Activated CD4-positive, alpha-beta memory T cell treated with anti-CD3 and anti-CD28 coated beads for 36 hours (primary cell): ENCODE results near the gene HMCN2. TPM values are rescaled to one million over a fixed set of nuclear protein-coding genes. Genes with fewer than 3 reads are reported as not detected.

Experiments
- CTCF ChIA-PET: fragments of 350-600 bp; sonication (Branson Sonifier 250); formaldehyde crosslinking; loops from one replicate; lab custom pipeline; 2021; ENCODE audit warnings: antibody characterized with exemption, inconsistent platforms; lab: Charles Lee
- POLR2A ChIA-PET: fragments of 350-600 bp; sonication (Branson Sonifier 250); formaldehyde crosslinking; loops from one replicate; lab custom pipeline; 2021; ENCODE audit warnings: antibody characterized with exemption; lab: Charles Lee
- DNase-seq: peaks from one replicate; pipeline ENCODE4 v3.0.0-alpha.2; 2020
- H3K27ac Mint-ChIP-seq: one replicate; pipeline ENCODE4 v1.8.0; 2021; ENCODE audit warnings: mixed read lengths
- H3K27me3 Mint-ChIP-seq: one replicate; pipeline ENCODE4 v1.8.0; 2021; ENCODE audit warnings: mixed read lengths
- H3K36me3 Mint-ChIP-seq: one replicate; pipeline ENCODE4 v1.8.0; 2021; ENCODE audit warnings: mixed read lengths
- H3K4me1 Mint-ChIP-seq: one replicate; pipeline ENCODE4 v1.8.0; 2021; ENCODE audit warnings: low read depth, mixed read lengths
- H3K4me3 Mint-ChIP-seq: one replicate; pipeline ENCODE4 v1.8.0; 2021; ENCODE audit warnings: mild to moderate bottlenecking, mixed read lengths
- H3K9me3 Mint-ChIP-seq: one replicate; pipeline ENCODE4 v1.8.0; 2021; ENCODE audit warnings: mixed read lengths
- intact Hi-C: fragments of 100-400 bp; cut with micrococcal nuclease; formaldehyde crosslinking; loops from one replicate; pipeline ENCODE4 v1.15.1; 2023
- total RNA-seq, 2 experiments: library from RNA; stranded (reverse); gene quantifications; one replicate each; pipeline ENCODE4 v1.2.3, GENCODE V29; 2021

The HMCN2 gene
- total RNA-seq, 2 experiments from 2014 or later, result not detected

DNA sequence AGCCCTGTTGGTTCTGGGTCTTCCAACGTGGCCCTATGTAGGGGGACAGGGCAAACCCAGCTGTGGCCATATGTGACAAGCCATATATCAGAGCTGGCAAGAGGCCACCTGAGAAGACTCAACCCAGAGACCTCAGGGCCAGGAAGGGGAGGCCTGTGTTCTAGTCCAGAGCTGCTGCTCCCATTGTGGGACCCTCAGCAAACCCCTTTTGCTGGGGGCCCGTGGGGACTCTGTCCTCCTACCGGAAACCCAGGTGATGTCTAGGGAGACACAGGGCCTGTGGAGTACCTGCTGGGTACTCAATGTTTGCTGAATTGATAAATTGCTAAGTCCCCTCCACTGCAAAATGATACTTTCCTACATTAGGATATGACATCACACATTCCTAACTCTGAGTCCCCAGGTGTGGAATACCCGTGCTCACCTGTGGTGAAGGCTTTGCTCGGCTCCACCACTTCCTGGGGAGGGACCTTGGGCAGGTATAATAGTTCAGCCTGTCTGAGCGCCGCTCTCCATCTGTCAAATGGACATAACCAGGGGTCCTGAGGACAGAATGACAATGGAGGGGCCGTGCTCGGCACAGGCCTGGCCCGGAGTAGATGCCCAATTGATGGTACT is 140.8 kb downstream of the HMCN2 start:
- Mint-ChIP-seq H3K4me3 (no peak overlapping the region), H3K9me3 (no peaks in the 10 kb centered on the region), H3K27ac (no peak overlapping the region), H3K27me3 (no peaks in the 10 kb centered on the region), H3K36me3 (no peaks in the 10 kb centered on the region), H3K4me1 (no peaks in the 10 kb centered on the region)
- intact Hi-C loops, result no loop called here
- CTCF ChIA-PET, result no interaction called here
- DNase-seq, result no peak
- POLR2A ChIA-PET, result no interaction called here

DNA sequence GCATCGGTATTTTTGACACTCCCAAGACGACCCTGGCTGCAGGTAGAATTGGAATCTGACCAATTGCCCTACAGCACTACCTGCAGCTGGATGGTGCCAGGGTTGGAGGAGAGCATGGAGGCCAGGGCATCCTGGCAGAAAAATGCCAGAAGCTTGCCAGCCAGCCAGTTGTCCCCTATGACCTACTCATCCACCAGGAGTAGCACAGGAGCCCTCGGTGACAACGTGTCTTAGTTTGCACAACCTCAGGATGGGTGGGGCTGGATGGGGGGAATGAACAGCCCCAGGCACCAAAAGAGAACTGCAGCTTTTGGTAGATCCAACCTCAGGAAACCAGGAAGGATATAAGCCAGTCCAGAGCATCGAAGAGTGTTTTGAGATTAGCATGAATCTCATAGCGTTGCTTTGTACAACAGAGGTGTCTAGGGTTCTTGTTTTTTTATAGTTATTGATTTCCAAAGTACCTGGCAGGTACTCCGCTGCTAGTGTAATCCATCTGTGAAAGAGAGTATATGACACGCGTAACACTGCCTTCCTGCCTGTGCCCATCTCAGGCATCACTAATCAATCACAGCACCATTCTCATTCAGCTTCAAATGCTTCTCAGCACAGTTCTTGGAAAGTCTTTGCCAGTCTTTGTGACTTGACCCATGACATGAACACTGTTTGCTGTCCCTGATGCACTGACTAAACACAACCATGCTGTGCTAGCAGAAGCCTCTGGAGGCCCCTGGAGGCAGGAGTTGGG is 142.5 kb downstream of the HMCN2 start:
- CTCF ChIA-PET, result no interaction called here
- no peak overlapping the region for H3K27ac Mint-ChIP-seq
- intact Hi-C loops, result no loop called here

DNA sequence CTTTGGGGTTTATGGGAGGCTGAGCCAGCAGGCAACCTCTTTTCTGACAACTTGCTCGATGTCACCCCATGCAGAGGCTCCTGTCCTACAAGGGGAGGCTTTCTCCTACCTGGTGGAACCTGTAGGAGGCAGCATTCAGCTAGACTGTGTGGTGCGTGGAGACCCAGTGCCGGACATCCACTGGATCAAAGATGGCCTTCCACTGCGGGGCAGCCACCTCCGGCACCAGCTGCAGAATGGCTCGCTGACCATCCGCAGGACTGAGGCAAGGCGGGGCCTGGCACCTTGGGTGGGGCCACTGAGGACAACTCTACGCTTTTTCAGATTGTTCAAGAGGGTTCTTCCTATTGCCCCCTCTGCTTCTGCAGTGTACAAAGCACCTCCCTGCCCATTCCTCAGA is 143.1 kb downstream of the HMCN2 start:
- ChIA-PET POLR2A (no interaction called here), CTCF (no interaction called here)
- H3K4me3 Mint-ChIP-seq, result no peak overlapping the region
- no peaks in the 10 kb centered on the region for H3K36me3 Mint-ChIP-seq
- no peaks in the 10 kb centered on the region for H3K9me3 Mint-ChIP-seq
- H3K27me3 Mint-ChIP-seq, result peaks cover 2% of the 10 kb centered on the region
- no peak overlapping the region for H3K27ac Mint-ChIP-seq
- no peaks in the 10 kb centered on the region for H3K4me1 Mint-ChIP-seq
- DNase-seq, result no peak
- intact Hi-C loops, result no loop called here

More for the DNA sequence above, 142.5 kb downstream of the HMCN2 start:
- H3K9me3 Mint-ChIP-seq, result no peaks in the 10 kb centered on the region
- POLR2A ChIA-PET, result interaction anchor here (0.6 kb wide), 1 partner anchor 138 kb away, joined by 3 read pairs; no protein-coding TSS in a partner anchor
- no peaks in the 10 kb centered on the region for H3K4me1 Mint-ChIP-seq
- H3K27me3 Mint-ChIP-seq, result no peaks in the 10 kb centered on the region
- H3K4me3 Mint-ChIP-seq, result no peak overlapping the region
- no peak for DNase-seq
- H3K36me3 Mint-ChIP-seq, result no peaks in the 10 kb centered on the region

DNA sequence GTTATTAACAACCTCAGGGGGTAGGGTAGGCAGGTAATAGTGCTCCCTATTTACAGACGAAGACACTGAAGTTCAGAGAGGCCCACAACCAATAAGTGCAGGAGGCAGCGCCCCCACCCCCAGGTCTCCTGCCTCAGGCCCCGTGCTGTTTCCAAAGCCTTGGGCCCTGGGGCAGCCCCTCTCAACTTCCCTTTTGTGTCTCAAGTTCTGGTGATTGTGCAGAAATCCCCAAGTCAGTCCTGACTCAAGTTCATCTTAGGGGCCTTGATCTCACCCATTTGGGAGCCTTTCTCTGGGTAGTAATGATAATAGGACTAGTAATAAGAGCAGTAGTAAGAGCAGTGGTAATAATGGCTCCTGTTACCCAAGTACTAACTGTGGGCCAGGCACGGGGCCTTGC is 143.7 kb downstream of the HMCN2 start:
- CTCF ChIA-PET, result no interaction called here
- Mint-ChIP-seq H3K4me3 (no peak overlapping the region), H3K9me3 (no peaks in the 10 kb centered on the region), H3K27ac (no peak overlapping the region), H3K27me3 (peaks cover 2% of the 10 kb centered on the region), H3K36me3 (no peaks in the 10 kb centered on the region), H3K4me1 (no peaks in the 10 kb centered on the region)
- intact Hi-C loops, result no loop called here
- POLR2A ChIA-PET, result no interaction called here
- no peak for DNase-seq

DNA sequence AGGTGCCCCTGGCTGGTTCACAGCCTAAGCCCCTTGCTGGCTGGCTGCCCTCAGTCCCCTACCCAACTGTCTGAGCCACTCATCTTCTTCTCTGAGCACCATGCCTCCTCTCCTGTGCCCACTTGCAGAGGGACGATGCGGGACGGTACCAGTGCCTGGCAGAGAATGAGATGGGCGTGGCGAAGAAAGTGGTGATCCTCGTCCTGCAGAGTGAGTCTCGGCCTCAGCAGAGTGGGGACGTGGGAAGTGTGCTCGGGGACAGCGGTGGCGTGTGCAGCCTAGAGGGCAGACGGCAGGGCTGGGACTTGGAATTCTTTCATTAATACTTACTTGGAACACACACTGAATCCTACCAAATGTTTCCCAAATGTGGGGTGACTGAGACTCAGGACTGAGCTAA is 144.9 kb downstream of the HMCN2 start:
- DNase-seq, result no peak
- peaks cover 2% of the 10 kb centered on the region for H3K27me3 Mint-ChIP-seq
- H3K36me3 Mint-ChIP-seq, result no peaks in the 10 kb centered on the region
- H3K27ac Mint-ChIP-seq, result no peak overlapping the region
- no peak overlapping the region for H3K4me3 Mint-ChIP-seq
- no peaks in the 10 kb centered on the region for H3K9me3 Mint-ChIP-seq
- H3K4me1 Mint-ChIP-seq, result no peaks in the 10 kb centered on the region
- intact Hi-C loops, result no loop called here
- ChIA-PET POLR2A (interaction anchor here (0.5 kb wide), 1 partner anchor 295 kb away, joined by 5 read pairs; no protein-coding TSS in a partner anchor), CTCF (no interaction called here)

DNA sequence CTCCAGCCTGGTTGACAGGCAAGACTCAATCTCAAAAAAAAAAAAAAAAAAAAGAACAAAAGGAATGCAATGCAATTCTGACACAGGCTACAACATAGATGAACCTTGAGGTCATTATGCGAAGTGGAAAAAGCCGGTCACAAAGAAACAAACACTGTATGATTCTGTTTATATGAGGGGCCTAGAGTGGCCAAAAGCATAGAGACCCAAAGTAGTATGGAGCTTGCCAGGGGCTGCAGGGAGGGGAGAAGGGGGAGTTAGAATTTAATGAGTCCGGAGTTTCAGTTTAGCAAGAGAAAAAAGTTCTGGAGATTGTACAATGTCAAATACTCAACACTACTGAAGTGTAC is 146.0 kb downstream of the HMCN2 start:
- ChIA-PET POLR2A (no interaction called here), CTCF (no interaction called here)
- no peak for DNase-seq
- intact Hi-C loops, result no loop called here
- no peaks in the 10 kb centered on the region for H3K9me3 Mint-ChIP-seq
- H3K27me3 Mint-ChIP-seq, result peaks cover 2% of the 10 kb centered on the region
- H3K4me1 Mint-ChIP-seq, result no peaks in the 10 kb centered on the region
- H3K36me3 Mint-ChIP-seq, result no peaks in the 10 kb centered on the region
- H3K4me3 Mint-ChIP-seq, result no peak overlapping the region
- no peak overlapping the region for H3K27ac Mint-ChIP-seq

DNA sequence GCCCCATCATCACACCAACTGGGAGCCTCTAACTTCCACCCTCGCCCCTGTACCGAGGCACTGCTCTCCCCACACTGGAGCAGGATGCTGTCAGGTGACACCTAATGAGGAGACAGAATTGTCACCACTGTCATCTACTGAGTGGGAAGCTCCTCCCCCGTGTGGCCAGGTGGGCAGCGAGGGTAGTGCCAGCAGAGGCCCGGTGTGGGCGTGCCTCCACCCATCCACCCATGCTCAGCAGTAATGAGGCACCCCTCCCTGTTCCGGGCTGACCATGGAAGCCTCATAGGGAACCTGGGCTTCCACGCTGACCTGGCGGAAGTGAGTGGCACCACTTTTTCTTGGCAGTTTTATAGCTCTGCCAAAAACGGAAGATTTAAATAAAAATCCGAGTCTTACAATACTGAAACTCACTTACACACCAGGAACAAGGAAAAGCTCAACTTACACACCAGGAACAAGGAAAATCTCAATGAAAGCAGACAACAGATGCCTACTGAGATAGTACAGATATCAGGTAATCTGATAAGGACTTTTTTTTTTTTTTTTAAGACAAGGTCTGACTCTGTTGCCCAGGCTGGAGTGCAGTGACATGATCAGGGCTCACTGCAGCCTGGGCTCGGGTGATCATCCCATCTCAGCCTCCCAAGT is 148.6 kb downstream of the HMCN2 start:
- no peaks in the 10 kb centered on the region for H3K4me1 Mint-ChIP-seq
- ChIA-PET CTCF (no interaction called here), POLR2A (no interaction called here)
- H3K4me3 Mint-ChIP-seq, result no peak overlapping the region
- intact Hi-C loops, result no loop called here
- peaks cover 2% of the 10 kb centered on the region for H3K27me3 Mint-ChIP-seq
- no peaks in the 10 kb centered on the region for H3K9me3 Mint-ChIP-seq
- no peak for DNase-seq
- no peaks in the 10 kb centered on the region for H3K36me3 Mint-ChIP-seq
- no peak overlapping the region for H3K27ac Mint-ChIP-seq

DNA sequence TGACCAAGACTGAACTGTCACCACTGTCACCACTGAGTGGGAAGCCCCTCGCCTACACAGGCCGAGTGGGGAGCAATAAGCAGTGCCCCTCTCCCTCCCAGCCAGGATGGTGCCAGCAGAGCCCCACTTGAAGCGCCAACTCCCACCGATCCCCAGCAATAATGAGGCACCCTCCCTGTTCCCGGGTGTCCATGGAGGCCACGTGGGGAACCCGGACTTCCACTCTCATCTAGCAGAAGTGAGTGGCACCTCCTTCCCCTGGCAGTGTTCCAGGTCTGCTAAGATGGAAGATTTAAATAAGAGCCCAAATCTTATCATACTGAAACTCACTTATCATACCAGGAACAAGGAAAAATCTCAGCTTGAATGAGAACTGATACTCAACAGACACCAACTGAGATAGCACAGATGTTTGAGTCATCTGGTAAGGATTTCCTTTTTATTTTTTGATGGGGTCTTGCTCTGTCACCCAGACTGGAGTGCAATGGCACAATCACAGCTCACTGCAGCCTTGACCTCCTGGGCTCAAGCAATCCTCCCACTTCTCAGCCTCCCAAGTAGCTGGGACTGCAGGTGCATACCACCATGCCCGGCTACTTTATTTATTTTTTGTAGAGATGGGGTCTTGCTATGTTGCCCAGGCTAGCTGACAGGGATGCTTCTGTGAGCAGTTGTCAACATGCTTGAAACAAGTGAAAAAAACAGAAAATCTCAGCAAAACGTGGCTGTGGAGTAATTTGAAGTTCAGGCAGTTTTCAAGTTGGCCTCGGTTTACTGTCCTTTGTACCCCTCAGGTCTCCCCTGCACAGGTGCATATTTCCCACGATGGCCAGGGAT is 149.6 kb downstream of the HMCN2 start:
- no peak overlapping the region for H3K4me3 Mint-ChIP-seq
- ChIA-PET POLR2A (no interaction called here), CTCF (no interaction called here)
- no peaks in the 10 kb centered on the region for H3K4me1 Mint-ChIP-seq
- DNase-seq, result no peak
- no peaks in the 10 kb centered on the region for H3K36me3 Mint-ChIP-seq
- H3K9me3 Mint-ChIP-seq, result no peaks in the 10 kb centered on the region
- H3K27ac Mint-ChIP-seq, result no peak overlapping the region
- H3K27me3 Mint-ChIP-seq, result peaks cover 3% of the 10 kb centered on the region
- intact Hi-C loops, result no loop called here

DNA sequence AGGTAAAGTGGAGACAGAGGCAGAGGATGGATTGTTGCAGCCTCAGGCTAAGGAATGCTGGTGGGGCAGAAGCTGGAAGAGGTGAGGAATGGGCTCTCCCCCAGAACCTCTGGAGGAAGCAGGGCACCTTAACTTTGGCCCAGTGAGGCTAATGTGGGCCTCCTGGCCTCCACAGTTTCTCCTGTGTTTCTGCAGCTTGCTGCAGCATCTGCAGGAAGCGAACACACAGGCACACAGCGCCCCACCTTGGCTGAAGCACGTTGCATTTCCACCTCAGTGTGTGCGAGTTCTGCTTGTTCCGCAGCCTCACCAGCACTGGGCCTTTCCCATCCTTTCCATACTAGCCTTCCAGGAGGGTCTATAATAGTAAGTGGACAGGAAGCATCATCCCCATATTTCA is 152.0 kb downstream of the HMCN2 start:
- ChIA-PET POLR2A (no interaction called here), CTCF (interaction anchor here (0.6 kb wide), 1 partner anchor 77 kb away, joined by 3 read pairs; no protein-coding TSS in a partner anchor)
- Mint-ChIP-seq H3K4me3 (no peak overlapping the region), H3K27ac (no peak overlapping the region), H3K9me3 (no peaks in the 10 kb centered on the region), H3K36me3 (no peaks in the 10 kb centered on the region), H3K4me1 (no peaks in the 10 kb centered on the region), H3K27me3 (peaks cover 3% of the 10 kb centered on the region)
- DNase-seq, result peak; percentile 19
- intact Hi-C loops, result no loop called here

DNA sequence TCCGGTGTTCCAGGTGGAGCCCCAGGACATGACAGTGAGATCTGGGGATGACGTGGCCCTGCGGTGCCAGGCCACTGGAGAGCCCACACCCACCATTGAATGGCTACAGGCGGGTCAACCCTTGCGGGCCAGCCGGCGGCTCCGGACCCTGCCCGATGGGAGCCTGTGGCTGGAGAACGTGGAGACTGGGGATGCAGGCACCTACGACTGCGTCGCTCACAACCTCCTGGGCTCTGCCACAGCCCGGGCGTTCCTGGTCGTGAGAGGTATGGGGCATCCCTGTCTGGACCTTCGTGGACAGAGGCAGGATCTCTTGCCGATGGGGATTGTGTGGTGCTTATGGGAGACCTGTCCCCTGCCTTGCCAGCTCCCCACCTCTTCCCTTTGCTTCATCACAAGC is 153.2 kb downstream of the HMCN2 start:
- H3K27ac Mint-ChIP-seq, result no peak overlapping the region
- no peaks in the 10 kb centered on the region for H3K36me3 Mint-ChIP-seq
- peaks cover 2% of the 10 kb centered on the region for H3K27me3 Mint-ChIP-seq
- H3K9me3 Mint-ChIP-seq, result no peaks in the 10 kb centered on the region
- H3K4me3 Mint-ChIP-seq, result no peak overlapping the region
- H3K4me1 Mint-ChIP-seq, result no peaks in the 10 kb centered on the region
- ChIA-PET CTCF (no interaction called here), POLR2A (no interaction called here)
- intact Hi-C loops, result no loop called here
- DNase-seq, result no peak

DNA sequence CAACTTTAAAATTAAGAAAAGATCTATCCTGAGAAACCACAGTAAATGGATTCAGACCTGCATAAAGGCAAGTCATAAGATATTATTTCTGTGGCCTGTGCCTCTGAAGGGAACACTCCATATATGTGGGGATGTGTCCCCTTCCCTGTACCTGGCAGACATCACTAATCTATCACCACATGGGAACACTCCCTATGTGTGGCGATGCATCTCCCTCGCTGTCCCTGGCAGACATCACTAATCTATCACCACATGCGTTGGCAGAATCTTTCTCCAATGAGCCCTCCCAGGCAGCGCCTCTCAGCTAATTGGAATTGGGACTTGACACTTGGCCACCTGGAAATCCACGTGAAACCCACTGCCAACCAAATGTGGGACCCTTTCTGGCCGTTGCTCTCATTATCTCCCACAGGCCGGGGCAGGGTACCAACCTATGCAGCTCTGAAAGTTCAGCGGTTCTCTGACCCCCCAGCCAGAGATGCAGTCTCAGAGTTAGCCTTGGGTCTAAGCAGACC is 154.0 kb downstream of the HMCN2 start:
- POLR2A ChIA-PET, result no interaction called here
- CTCF ChIA-PET, result no interaction called here
- Mint-ChIP-seq H3K4me3 (no peak overlapping the region), H3K27me3 (peaks cover 2% of the 10 kb centered on the region), H3K9me3 (no peaks in the 10 kb centered on the region), H3K36me3 (no peaks in the 10 kb centered on the region), H3K27ac (no peak overlapping the region), H3K4me1 (no peaks in the 10 kb centered on the region)
- intact Hi-C loops, result no loop called here
- no peak for DNase-seq
